Measurements from ENCODE around the gene WNT8B.

Gene WNT8B, protein sequence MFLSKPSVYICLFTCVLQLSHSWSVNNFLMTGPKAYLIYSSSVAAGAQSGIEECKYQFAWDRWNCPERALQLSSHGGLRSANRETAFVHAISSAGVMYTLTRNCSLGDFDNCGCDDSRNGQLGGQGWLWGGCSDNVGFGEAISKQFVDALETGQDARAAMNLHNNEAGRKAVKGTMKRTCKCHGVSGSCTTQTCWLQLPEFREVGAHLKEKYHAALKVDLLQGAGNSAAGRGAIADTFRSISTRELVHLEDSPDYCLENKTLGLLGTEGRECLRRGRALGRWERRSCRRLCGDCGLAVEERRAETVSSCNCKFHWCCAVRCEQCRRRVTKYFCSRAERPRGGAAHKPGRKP

DNA sequence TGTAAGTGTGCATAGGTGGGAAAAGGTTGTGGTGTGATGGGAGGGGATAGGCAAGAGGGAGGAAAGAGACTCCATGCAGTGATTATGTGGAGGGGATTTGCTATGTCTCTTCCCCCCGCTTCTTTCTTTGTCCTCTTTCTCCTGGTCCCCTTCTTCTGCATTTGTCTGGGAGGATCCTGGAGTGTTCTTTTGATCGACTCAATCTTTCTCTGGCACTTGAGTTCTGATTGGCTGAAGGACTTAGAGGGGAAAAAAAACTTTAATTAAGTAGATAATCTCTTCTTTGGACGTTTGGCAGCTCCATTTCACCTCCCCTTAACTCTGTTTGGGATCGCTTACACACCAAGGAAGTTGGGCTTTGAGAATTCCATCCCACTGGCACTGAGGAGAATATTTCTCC, at the start of gene WNT8B:
TSS of gene WNT8B (plus strand) at position 301 of the 400 bp plus-strand sequence. CDS start 160 bp downstream, outside the sequence.
- no peak for DNase-seq (ENCODE audit: low read depth)

DNA sequence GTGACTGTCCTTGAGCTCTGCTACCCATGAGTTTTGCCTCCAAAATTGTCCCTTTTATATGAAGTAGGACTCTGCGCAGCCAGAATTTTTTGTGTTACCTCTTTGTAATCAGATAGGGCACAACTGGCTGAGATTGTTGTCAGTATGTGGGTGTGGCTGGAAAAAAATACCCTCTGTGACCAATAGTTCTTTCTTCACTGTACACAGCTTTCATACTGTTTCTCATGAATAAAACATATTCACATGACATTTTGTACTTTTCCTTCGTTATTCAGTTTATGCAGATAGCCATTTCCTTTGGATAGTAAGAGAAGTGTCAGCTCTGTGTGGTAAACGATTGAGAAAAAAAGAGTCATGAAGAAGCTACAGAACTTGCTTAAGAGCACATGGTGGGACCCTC, 49.6 kb upstream of the WNT8B start:
- DNase-seq (ENCODE audit: low read depth), result no peak

DNA sequence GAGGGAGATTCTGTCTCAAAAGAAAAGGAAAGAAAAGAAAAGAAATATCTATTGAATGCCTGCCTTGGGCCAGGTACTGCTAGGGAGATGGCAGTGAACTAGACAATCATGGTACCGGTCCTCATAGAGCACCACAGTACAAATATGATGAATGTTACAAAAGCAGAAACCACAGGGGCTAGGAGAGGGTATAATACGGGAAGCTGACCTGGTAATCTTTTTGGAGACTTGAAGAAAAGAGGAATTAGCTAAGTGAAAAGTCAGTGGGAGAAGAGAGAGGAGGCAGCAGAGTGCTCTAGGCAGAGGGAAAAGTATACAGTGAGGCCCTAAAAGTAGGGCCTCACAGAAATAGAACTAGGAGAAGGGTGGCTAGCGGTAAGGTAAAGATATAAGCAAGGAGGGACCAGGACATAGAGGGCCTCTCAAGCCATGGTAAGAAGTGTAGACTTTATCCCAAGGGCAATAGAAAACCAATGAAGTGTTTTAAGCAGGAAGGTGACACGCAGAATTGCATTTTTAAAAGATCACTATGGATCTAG, 42.8 kb upstream of the WNT8B start:
- DNase-seq (ENCODE audit: low read depth), result no peak

DNA sequence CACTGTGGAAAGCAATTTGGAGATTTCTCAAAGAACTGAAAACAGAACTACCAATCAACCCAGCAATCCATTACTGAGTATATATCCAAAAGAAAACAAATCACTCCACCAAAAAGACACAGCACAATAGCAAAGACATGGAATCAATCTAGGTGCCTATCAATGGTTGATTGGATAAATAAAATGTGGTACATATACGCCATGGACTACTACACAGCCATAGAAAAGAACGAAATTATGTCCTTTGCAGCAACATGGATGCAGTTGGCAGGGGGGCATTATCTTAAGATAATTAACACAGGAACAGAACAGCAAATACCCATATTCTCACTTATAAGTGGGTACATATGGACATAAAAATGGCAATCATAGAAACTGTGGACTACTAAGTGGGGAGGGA, 35.4 kb upstream of the WNT8B start:
- no peak for DNase-seq (ENCODE audit: low read depth)

DNA sequence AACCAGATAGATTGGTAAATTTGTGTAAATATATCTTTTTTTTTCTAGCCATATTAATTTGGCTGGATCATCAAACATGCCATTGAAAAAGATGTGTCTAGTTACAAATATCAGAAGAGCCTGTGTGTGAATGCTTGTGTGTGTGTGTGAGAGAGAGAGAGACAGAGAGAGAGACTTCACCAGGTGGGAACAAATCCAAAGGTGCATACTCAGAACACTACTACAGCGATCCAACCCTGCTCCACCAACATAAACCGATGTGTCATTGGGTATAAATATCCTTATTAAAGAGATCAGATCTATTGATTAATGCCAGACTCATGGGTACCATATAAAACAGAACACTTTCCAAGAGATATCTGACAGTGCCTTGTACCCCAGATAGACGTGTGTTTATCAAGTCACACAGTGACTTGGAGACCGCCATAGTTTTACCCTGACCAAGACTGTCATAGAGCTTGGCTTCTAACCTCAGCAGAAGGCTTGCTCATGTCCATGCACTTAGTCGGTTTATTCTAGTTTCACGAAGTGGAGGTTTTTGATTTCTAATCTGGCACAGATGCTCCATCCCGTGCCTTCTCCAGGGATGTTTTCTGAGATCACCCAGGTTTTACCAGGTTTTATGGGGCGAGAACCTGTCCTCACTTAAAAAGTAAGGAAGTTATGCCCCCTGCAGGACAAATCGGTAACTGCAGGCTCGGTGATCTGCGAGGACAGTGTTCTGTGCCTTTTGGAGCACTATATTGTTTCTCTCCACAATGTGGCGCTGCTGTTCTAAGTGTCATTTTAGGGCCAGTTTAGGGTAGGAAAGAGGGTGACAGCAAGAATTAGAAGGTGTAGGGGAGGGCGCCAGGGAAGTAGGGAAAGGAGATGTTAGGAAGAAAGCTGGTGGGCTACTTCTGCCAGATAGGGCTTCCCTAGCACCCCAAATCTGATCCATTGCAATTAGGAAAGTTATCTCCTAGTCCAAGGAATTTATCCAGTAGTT, 29.3 kb upstream of the WNT8B start:
- peak; percentile 95 for DNase-seq (ENCODE audit: low read depth)

DNA sequence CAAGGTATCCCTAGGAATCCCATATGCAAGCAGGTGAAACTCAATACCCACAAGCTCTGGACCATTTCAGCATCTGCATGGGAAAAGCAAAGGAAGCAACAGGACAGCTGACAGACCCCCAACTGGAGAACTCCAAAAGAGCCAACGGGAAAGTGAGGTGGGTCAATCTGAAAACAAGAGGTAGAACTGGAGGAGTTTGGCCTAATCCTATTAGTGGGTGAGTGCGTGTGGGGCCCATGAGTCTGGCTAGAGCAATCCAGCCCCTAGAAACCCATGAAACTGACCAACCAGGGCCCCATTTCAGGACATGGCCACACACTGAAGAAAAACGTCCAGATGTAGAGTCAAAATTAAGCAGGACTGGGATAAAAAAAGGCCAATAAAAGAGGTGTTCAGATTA, 26.6 kb upstream of the WNT8B start:
- no peak for DNase-seq (ENCODE audit: low read depth)

DNA sequence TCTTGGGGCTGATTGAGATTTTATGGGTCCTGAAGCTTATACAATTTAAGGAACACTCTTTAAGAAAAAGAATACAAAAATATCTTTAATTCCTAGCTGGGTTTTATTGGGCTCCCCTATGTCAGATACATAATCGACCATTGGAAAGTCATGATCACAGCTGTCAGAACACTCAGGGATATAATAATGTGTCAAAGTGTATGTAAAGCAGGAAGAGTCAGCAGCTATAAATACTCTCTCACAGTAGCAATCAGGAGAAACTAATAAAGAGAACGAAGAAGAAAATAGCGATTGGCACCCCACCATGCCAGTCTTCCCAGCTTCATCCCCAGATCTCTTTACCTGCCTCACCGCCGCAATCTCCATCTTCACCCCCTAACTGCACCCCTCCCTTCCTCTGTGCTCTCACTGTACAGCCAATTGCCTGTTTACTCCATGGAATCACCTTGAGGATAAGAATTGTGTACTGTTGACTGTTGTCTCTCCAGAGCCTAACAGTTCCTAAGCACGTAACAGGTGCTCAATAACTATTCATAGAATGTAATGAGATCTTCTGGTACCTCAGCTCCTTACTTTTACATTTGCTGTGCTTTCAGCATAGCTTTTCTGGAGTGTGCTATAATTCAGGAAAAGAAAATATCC, 24.0 kb upstream of the WNT8B start:
- no peak for DNase-seq (ENCODE audit: low read depth)

DNA sequence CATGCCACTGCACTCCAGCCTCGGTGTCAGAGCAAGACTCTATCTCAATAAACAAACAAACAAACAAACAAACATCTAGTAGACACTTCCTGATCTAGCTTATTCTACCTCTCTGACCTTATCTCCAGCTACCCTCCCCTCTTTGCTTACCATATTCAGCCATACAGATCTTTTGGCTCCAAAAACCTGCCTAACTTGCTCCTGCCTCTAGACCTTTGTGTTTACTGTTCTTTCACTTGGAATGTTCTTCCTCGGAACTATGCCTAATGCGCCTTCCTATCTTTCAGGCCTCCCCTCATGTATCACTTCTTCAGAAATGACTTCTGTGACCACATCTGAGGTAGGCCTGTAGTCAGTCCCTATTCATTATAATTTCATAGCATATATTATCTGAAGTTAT, 20.3 kb upstream of the WNT8B start:
- no peak for DNase-seq (ENCODE audit: low read depth)

DNA sequence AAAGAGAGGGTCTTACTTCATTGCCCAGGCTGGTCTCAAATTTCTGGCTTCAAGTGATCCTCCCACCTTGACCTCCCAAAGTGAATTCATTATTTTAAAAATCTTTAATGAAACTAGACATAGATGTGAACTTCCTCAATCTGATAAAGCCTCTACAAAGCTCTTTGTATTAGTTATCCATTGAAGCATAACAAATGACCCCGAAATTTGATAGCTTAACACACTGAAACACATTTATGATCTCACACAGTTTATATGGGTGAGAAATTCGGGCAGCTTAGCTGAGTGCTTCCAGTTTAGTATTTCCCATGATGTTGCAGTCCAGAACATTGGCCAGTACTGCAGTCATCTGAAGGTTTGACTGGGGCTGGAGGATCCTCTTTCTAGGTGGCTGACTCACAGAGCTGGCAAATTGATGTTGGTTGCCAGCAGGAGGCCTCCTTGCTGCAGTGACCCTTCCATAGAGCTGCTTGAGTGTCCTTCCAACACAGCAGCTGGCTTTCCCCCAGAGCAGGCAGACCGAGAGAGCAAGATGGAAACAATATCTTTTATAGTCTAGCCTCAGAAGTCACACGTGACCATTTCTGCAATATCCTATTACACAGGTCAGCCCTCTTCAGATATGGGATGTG, 16.6 kb upstream of the WNT8B start:
- DNase-seq (ENCODE audit: low read depth), result no peak

DNA sequence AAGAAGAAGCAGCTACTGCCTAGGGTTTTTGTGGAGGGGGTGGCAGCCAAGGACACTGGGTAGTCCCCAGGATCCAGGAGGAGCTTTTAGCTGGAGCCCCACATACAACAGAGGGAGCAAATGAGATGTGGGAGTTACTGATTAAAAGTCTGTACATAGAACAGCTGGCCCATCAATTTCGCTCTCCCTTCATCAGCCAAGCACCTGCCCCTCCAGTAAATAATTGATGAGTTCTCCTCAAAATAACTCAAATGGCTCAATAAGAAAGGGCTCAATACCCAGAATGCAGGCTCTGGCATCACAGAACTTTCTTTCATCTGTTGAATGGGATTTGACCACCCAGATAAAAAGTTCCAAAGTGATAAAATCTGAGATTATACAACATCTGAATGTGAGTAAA, 15.1 kb upstream of the WNT8B start:
- no peak for DNase-seq (ENCODE audit: low read depth)

DNA sequence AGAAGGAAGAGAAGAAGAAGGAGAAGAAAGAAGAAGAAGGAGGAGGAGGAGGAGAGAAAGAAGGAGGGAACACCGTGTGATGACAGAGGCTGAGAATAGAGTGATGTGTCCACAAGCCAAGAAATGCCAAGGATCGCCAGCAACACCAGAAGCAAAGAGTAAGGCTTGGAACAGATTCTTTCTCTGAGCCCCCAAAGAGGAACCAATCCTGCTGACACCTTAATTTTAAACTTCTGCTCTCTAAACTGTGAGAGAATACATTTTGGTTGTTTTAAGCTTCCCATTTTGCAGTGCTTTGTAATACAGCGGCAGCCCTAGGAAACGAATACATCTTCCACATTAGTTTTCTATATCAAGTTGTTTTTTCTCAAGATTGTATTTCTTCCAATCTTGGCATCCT, 13.9 kb upstream of the WNT8B start:
- DNase-seq (ENCODE audit: low read depth), result no peak

DNA sequence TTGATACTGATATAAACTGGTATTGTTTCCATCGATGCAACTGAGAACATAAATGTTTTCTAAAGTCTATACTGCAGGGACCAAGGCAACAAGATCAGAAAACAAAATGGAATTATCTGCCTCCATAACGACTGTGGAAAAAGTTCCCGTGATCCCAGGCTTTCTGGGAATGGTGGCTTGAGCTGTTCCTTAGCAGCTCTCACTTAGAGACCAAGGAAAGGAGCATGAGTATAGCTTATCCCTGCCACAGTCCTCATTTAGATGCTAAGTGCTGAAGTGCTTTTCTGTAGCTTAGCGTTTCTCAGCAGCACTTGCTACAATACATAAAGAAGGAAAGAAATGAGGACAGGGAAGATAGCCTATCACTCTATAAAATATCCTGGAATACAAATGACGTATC, 5.5 kb downstream of the WNT8B start:
- no peak for DNase-seq (ENCODE audit: low read depth)

DNA sequence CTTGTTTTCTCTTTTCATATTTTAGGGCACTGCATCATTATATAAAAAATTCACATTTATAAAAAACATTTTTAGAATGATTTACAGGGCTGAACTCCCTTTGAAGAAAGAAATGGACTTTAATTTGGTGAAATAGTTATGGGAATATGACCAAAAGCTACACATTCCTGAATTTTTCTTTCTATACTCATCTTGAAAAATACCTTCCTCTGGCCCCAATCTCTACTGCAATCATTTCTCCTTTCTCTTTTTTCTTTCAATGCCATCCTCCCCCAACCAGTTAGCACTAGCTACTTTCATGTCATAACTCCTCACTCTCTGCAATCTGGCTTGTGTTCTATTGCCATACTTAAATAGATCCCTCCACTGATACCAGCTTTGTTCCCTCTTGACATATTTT, 6.2 kb downstream of the WNT8B start:
- no peak for DNase-seq (ENCODE audit: low read depth)

DNA sequence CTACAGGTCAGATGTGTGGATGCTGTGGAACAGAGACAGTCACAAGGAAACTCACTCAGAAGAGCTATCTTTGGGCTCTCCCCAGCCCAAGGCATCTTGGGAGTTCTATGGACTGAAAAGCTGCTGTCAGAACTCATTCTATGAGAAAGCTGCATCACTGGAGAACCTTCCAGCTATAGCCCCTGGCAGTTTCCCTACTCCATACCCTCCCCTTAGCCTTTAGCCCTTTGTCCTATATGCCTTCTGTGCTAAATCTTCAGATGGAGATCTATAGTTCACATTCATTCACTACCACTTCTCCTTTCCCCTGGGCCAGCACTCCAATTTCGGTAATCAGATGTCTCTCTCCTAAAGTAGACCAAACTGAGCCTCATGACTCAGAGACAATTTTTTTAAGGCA, 6.9 kb downstream of the WNT8B start:
- DNase-seq (ENCODE audit: low read depth), result no peak

DNA sequence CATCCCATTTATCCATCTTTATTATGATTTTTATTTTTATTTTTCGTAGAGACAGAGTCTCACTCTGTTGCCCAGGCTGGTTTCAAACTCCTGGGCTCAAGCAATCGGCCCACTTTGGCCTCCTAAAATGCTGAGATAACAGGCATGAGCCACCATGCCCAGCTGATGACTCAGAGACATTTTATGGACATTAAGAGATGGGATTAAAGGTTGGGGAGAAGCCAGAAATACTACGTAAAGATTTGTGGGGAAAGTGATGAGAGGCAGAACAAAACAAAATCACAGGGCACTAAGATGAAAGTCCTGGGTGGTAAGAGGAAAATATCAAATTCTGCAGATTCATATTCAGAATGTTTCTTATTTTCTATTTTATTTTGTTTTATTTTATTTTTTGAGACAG, 7.6 kb downstream of the WNT8B start:
- DNase-seq (ENCODE audit: low read depth), result no peak

DNA sequence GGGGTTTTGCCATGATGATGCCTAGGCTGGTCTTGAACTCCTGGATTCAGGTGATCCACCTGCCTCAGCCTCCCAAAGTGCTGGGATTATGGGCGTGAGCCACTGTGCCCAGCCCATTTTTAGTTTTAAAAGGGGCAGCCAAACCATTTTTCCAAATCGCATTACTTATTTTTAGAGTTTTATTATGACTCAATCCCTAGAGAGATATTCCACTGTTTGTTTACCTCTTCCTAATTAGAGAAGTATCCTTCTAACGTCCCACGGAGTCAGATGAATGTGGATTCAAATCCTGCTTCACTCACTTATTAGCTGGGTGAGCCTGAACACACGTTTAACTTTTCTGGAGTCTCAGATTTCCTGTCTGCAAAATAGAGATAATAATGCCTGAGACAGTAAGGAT, 15.2 kb downstream of the WNT8B start:
- DNase-seq (ENCODE audit: low read depth), result no peak

DNA sequence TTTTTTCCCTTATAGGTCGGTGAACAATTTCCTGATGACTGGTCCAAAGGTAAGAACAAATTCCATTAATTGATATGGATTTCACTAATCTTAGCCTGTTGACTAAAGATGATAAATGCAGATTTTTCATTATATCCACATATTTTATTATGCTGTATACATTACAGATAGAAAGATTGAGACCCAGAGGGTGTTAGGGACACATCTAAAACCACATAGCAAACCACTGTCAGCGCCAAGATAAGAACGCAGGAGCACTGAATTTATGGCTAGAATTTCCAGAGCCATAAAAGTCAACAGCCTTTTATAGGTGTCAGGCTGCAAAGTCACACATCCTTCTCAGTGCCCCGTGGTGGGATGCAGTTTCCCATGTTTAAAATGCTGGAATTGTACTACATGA, 16.2 kb downstream of the WNT8B start:
- DNase-seq (ENCODE audit: low read depth), result no peak

DNA sequence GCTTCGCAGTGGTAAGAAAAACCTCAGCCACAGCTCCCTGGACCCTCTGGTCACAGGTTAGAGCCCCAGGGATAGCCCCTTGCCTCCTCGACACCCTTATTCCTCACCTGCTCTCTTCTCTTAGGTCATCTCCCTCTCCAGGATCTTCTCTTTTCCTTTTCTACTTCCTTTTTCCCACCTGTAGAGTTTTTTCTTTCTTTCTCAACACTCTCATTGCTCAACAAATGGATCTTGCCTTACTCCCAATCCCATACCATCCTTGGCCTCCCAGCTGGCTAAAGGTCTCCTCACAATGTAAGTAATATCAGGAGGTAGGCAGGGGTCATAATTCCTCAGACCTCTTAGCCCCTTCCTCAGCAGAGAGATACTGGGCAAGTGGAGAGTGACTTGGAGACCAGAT, 17.2 kb downstream of the WNT8B start:
- DNase-seq (ENCODE audit: low read depth), result no peak

DNA sequence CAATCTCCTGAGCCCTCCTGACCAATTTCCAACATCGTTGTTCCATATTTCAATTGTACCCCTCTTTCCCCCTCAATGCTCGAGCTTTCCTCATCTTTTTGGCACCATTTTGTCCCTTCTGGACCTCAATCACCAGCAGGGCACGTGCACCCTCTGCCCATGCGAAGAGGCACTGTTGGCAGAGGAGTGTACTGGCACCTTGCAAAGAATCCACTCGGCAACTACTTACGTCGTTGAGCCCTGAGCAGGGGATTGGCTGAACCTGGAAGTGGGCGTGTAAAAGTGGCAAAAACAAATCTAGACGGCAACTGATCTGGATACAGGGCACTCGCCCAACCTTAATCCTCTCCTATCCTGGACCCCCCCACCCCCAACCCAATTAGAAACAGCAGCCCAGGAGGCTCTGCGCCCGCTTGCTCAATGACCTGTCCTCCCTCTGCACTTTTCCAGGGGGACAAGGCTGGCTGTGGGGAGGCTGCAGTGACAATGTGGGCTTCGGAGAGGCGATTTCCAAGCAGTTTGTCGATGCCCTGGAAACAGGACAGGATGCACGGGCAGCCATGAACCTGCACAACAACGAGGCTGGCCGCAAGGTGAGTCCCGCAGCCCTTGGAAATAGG, 18.8 kb downstream of the WNT8B start:
- DNase-seq (ENCODE audit: low read depth), result peak; percentile 85

DNA sequence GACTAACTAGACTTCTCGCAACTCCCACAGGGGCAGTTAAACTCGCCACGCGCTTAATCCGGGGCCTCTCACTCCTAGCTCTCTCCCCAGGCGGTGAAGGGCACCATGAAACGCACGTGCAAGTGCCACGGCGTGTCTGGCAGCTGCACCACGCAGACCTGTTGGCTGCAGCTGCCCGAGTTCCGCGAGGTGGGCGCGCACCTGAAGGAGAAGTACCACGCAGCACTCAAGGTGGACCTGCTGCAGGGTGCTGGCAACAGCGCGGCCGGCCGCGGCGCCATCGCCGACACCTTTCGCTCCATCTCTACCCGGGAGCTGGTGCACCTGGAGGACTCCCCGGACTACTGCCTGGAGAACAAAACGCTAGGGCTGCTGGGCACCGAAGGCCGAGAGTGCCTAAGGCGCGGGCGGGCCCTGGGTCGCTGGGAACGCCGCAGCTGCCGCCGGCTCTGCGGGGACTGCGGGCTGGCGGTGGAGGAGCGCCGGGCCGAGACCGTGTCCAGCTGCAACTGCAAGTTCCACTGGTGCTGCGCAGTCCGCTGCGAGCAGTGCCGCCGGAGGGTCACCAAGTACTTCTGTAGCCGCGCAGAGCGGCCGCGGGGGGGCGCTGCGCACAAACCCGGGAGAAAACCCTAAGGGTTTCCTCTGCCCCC, 19.5 kb downstream of the WNT8B start:
- peak; percentile 37 for DNase-seq (ENCODE audit: low read depth)

DNA sequence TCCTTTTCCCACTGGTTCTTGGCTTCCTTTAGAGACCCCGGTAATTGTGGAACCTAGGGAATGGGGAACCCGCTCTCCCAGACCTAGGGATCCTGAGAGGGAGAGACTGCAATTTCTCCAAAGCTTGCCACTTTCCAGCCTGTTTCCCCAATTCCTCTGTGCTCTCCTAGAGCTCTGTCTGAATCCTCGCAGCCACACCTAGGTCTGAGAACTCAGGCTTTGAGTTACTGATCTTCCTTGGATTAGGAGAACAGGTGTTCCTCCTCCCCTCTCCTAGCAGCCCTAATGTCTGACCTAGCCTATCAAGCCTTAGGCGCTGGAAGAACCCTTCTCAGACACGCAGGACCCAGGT, 20.0 kb downstream of the WNT8B start:
- no peak for DNase-seq (ENCODE audit: low read depth)

Measured in stimulated activated CD8-positive, alpha-beta memory T cell treated with anti-CD3 and anti-CD28 coated beads, Interleukin-12 subunit alpha, Interleukin-12 subunit beta, amount 100 ng/mL, for 1 hour (primary cell).